Sigmoid colon (tissue), 7 donors: ENCODE results near the gene SMARCA2. TPM values are rescaled to one million over a fixed set of nuclear protein-coding genes. Genes with fewer than 3 reads are reported as not detected.

Experiments
- DNase-seq: peaks from one replicate; pipeline ENCODE4 v3.0.0-alpha.2; 2019
- H3K27ac ChIP-seq, 4 donors: fragments of 200-600 bp; sonication (generic); one replicate each; pipeline ENCODE4 v1.5.1; 2016 to 2019; ENCODE audit warnings: mild to moderate bottlenecking in 1 of 4
- H3K27me3 ChIP-seq, 3 donors: fragments of 200-600 bp; sonication (generic); one replicate each; pipeline ENCODE4 v1.5.1; 2019; ENCODE audit warnings: mild to moderate bottlenecking in 1 of 3
- H3K36me3 ChIP-seq, 4 donors: fragments of 200-600 bp; sonication (generic); one replicate each; pipeline ENCODE4 v1.5.1; 2016 to 2019
- H3K4me1 ChIP-seq, 4 donors: fragments of 200-600 bp; sonication (generic); one replicate each; pipeline ENCODE4 v1.5.1; 2017 to 2019
- H3K4me3 ChIP-seq, 4 donors: fragments of 200-600 bp; sonication (generic); one replicate each; pipeline ENCODE4 v1.5.1; 2017 to 2019; ENCODE audit warnings: mild to moderate bottlenecking in 2 of 4, moderate library complexity in 1 of 4
- H3K9me3 ChIP-seq, 4 donors: fragments of 200-600 bp in 3 of 4; sonication (generic) in 3 of 4; one replicate each; pipeline versions ENCODE4 v1.5.1 to v1.6.1; 2013 to 2019
- EP300 ChIP-seq, 4 donors: sonication (generic); formaldehyde crosslinking; IDR thresholded peaks; one replicate each; pipeline ENCODE4 v1.6.1; 2017; ENCODE audit warnings: antibody characterized with exemption in 4 of 4
- POLR2A ChIP-seq, 2 donors: fragments of 450-650 bp; IDR thresholded peaks; one replicate each; pipeline ENCODE4 v1.6.1; 2016; ENCODE audit warnings: antibody characterized with exemption in 2 of 2, mild to moderate bottlenecking in 2 of 2, moderate library complexity in 2 of 2
- POLR2AphosphoS5 ChIP-seq, 4 donors: sonication (generic); formaldehyde crosslinking; IDR thresholded peaks; one replicate each; pipeline ENCODE4 v1.6.1; 2017; ENCODE audit warnings: antibody characterized with exemption in 4 of 4
- WGBS, 2 donors: extraction: QIAGEN DNeasy Blood & Tissue Kit; methylation state at CpG; one replicate each; pipeline ENCODE4 v1.1.7; 2013; 5-methylcytosine and 5-hydroxymethylcytosine counted together
- intact Hi-C: fragments of 100-400 bp; cut with DNase I; formaldehyde crosslinking; loops from one replicate; pipeline ENCODE4 v1.15.1; 2023
- polyA plus RNA-seq, 3 donors: library from polyadenylated mRNA; stranded (reverse); fragments of 200-250 nt; gene quantifications; one replicate each; pipeline ENCODE4 v1.2.3, GENCODE V29; 2013
- total RNA-seq, 4 donors: library from RNA; depleted of rRNA; stranded (reverse); fragments of >200 nt; gene quantifications; one replicate each; pipeline ENCODE4 v1.1.0, GENCODE V29; 2016
- TF ChIP-seq, protein P1 (sequence below), 4 experiments: fragments of 450-650 bp in 3 of 4; fragments of 200-600 bp in 1 of 4; IDR thresholded peaks; one replicate each; pipeline ENCODE4 v1.5.1; 2016 to 2019; ENCODE audit warnings: antibody characterized with exemption in 4 of 4, mild to moderate bottlenecking in 3 of 4, moderate library complexity in 2 of 4
- donor health status: healthy with polysubstance abuse.
- donor health status: Bipolar disorder and iron deficiency.
- donor health status: healthy.

Gene SMARCA2
- total and polyA plus RNA-seq, 7 donors = 32.1 to 209 (median 75.0) TPM

GRCh38 chr9:2195211-2195610, 180.1 kb downstream of the SMARCA2 start:
- peaks cover 0 to 67% (median 12%) of the 10 kb centered on the region in 4 donors for H3K36me3 ChIP-seq
- TF ChIP-seq, protein P1, sequence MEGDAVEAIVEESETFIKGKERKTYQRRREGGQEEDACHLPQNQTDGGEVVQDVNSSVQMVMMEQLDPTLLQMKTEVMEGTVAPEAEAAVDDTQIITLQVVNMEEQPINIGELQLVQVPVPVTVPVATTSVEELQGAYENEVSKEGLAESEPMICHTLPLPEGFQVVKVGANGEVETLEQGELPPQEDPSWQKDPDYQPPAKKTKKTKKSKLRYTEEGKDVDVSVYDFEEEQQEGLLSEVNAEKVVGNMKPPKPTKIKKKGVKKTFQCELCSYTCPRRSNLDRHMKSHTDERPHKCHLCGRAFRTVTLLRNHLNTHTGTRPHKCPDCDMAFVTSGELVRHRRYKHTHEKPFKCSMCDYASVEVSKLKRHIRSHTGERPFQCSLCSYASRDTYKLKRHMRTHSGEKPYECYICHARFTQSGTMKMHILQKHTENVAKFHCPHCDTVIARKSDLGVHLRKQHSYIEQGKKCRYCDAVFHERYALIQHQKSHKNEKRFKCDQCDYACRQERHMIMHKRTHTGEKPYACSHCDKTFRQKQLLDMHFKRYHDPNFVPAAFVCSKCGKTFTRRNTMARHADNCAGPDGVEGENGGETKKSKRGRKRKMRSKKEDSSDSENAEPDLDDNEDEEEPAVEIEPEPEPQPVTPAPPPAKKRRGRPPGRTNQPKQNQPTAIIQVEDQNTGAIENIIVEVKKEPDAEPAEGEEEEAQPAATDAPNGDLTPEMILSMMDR (IDR thresholded peaks at IDR 0.05) = no peak
- TF ChIP-seq EP300 (IDR thresholded peaks at IDR 0.05) = no peak
- TF ChIP-seq POLR2A (IDR thresholded peaks at IDR 0.05) = no peak
- no peak for TF ChIP-seq POLR2AphosphoS5 (IDR thresholded peaks at IDR 0.05)
- DNase-seq = no peak
- H3K9me3 ChIP-seq = no peaks in the 10 kb centered on the region
- intact Hi-C loops = no loop called here
- H3K4me1 ChIP-seq = no peaks in the 10 kb centered on the region
- H3K4me3 ChIP-seq = no peak overlapping the region
- WGBS, 2 donors = 86% methylated on average over 11 of the region's 11 CpGs
- H3K27ac ChIP-seq = no peak overlapping the region
- H3K27me3 ChIP-seq = no peaks in the 10 kb centered on the region

GRCh38 chr9:2196757-2197156, 181.6 kb downstream of the SMARCA2 start:
- peaks cover 0 to 53% (median 7%) of the 10 kb centered on the region in 4 donors for H3K36me3 ChIP-seq
- no peak overlapping the region for H3K27ac ChIP-seq

GRCh38 chr9:2198956-2199635, 183.9 kb downstream of the SMARCA2 start:
- intact Hi-C loops = no loop called here
- Histone ChIP-seq H3K36me3 (peaks cover 0 to 33% (median 0%) of the 10 kb centered on the region in 4 donors), H3K27ac (no peak overlapping the region), H3K9me3 (peaks cover 0 to 2% (median 0%) of the 10 kb centered on the region in 4 donors), H3K27me3 (no peaks in the 10 kb centered on the region), H3K4me3 (no peak overlapping the region), H3K4me1 (no peaks in the 10 kb centered on the region)
- WGBS, 2 donors = 89 to 96% methylated on average over 4 of the region's 4 CpGs
- DNase-seq = no peak
- TF ChIP-seq POLR2A (IDR thresholded peaks at IDR 0.05) = no peak
- TF ChIP-seq, protein P1 (IDR thresholded peaks at IDR 0.05) = no peak
- no peak for TF ChIP-seq POLR2AphosphoS5 (IDR thresholded peaks at IDR 0.05)
- no peak for TF ChIP-seq EP300 (IDR thresholded peaks at IDR 0.05)

More at GRCh38 chr9:2196757-2197156, 181.6 kb downstream of the SMARCA2 start:
- no peak for DNase-seq
- no peaks in the 10 kb centered on the region for H3K27me3 ChIP-seq
- WGBS, 2 donors = 96 to 99% methylated on average over 2 of the region's 2 CpGs
- intact Hi-C loops = no loop called here
- H3K4me1 ChIP-seq = no peaks in the 10 kb centered on the region
- peaks cover 0 to 2% (median 0%) of the 10 kb centered on the region in 4 donors for H3K9me3 ChIP-seq
- TF ChIP-seq EP300 (IDR thresholded peaks at IDR 0.05) = no peak
- TF ChIP-seq, protein P1 (IDR thresholded peaks at IDR 0.05) = no peak
- no peak for TF ChIP-seq POLR2A (IDR thresholded peaks at IDR 0.05)
- TF ChIP-seq POLR2AphosphoS5 (IDR thresholded peaks at IDR 0.05) = no peak
- H3K4me3 ChIP-seq = no peak overlapping the region

GRCh38 chr9:2199999-2200796, 185.1 kb downstream of the SMARCA2 start:
- Histone ChIP-seq H3K27ac (no peak overlapping the region), H3K27me3 (no peaks in the 10 kb centered on the region), H3K4me1 (no peaks in the 10 kb centered on the region), H3K4me3 (no peak overlapping the region), H3K9me3 (peaks cover 0 to 2% (median 0%) of the 10 kb centered on the region in 4 donors), H3K36me3 (peaks cover 0 to 24% (median 0%) of the 10 kb centered on the region in 4 donors)
- intact Hi-C loops = no loop called here
- TF ChIP-seq POLR2A (IDR thresholded peaks at IDR 0.05) (no peak), POLR2AphosphoS5 (IDR thresholded peaks at IDR 0.05) (no peak), EP300 (IDR thresholded peaks at IDR 0.05) (no peak)
- TF ChIP-seq, protein P1 (IDR thresholded peaks at IDR 0.05) = no peak
- 95 to 96% methylated on average over 7 of the region's 7 CpGs for WGBS, 2 donors
- DNase-seq = no peak
